GM23338 (cell line): ENCODE results near the gene GRID1. TPM values are rescaled to one million over a fixed set of nuclear protein-coding genes. Genes with fewer than 3 reads are reported as not detected.

Source experiments
- ATAC-seq: fragments of 200-7000 bp; cut with Tn5 transposase; 3 replicates; pipeline ENCODE4 v1.9.1; 2020
- DNase-seq: peaks from one replicate; pipeline ENCODE4 v3.0.0-alpha.2; 2015; ENCODE audit warnings: low spot score
- H2AFZ ChIP-seq: fragments of 200-600 bp; sonication (generic); 2 replicates; pipeline ENCODE4 v1.8.0; 2016; ENCODE audit warnings: antibody characterized with exemption, mild to moderate bottlenecking, moderate library complexity
- H3F3A ChIP-seq: fragments of 200-600 bp; sonication (generic); replicated peaks from 2 replicates; pipeline ENCODE4 v1.8.0; 2017; ENCODE audit warnings: antibody characterized with exemption, mixed run types, low read depth
- H3K27ac ChIP-seq: fragments of 200-600 bp; sonication (generic); 2 replicates; pipeline ENCODE4 v1.6.1; 2016; ENCODE audit warnings: low read depth
- H3K27me3 ChIP-seq: fragments of 200-600 bp; sonication (generic); 2 replicates; pipeline ENCODE4 v1.8.0; 2016; ENCODE audit warnings: mild to moderate bottlenecking, mixed run types, moderate library complexity; ENCODE audit not compliant: insufficient read depth
- H3K36me3 ChIP-seq: fragments of 200-600 bp; sonication (generic); 2 replicates; pipeline ENCODE4 v1.8.0; 2016; ENCODE audit warnings: mild to moderate bottlenecking; ENCODE audit not compliant: insufficient read depth
- H3K4me1 ChIP-seq: fragments of 200-600 bp; sonication (generic); 2 replicates; pipeline ENCODE4 v1.8.0; 2016; ENCODE audit warnings: mild to moderate bottlenecking, moderate library complexity; ENCODE audit not compliant: insufficient read depth
- H3K4me2 ChIP-seq: fragments of 200-600 bp; sonication (generic); 2 replicates; pipeline ENCODE4 v1.7.1; 2017; ENCODE audit warnings: mixed run types
- H3K4me3 ChIP-seq: fragments of 200-600 bp; sonication (generic); 2 replicates; pipeline ENCODE4 v1.6.1; 2016; ENCODE audit warnings: mixed run types
- H3K79me2 ChIP-seq: fragments of 200-600 bp; sonication (generic); replicated peaks from 2 replicates; pipeline ENCODE4 v1.8.0; 2017; ENCODE audit warnings: mild to moderate bottlenecking; ENCODE audit not compliant: insufficient read depth
- H3K9me2 ChIP-seq: fragments of 200-600 bp; sonication (generic); 2 replicates; pipeline ENCODE4 v1.8.0; 2017; ENCODE audit not compliant: insufficient read depth
- H4K20me1 ChIP-seq: fragments of 200-600 bp; sonication (generic); replicated peaks from 2 replicates; pipeline ENCODE4 v1.8.0; 2017; ENCODE audit warnings: mild to moderate bottlenecking; ENCODE audit not compliant: insufficient read depth
- H3K27ac Mint-ChIP-seq: 2 replicates; pipeline ENCODE4 v1.8.0; 2020; ENCODE audit warnings: inconsistent platforms, mild to moderate bottlenecking, moderate library complexity, mixed read lengths
- H3K27me3 Mint-ChIP-seq: 3 replicates; pipeline ENCODE4 v1.8.0; 2022; ENCODE audit warnings: low read depth, mild to moderate bottlenecking, moderate library complexity, mixed read lengths, inconsistent platforms; ENCODE audit not compliant: insufficient read depth, poor library complexity
- H3K36me3 Mint-ChIP-seq: 3 replicates; pipeline ENCODE4 v1.8.0; 2021; ENCODE audit warnings: low read depth, mild to moderate bottlenecking, inconsistent platforms, moderate library complexity, mixed read lengths
- H3K4me1 Mint-ChIP-seq: 3 replicates; pipeline ENCODE4 v1.8.0; 2020; ENCODE audit warnings: mild to moderate bottlenecking, inconsistent platforms, mixed read lengths
- H3K4me3 Mint-ChIP-seq: 3 replicates; pipeline ENCODE4 v1.8.0; 2021; ENCODE audit warnings: moderate library complexity, mild to moderate bottlenecking, inconsistent platforms, mixed read lengths
- H3K9me3 Mint-ChIP-seq: 3 replicates; pipeline ENCODE4 v1.8.0; 2020; ENCODE audit warnings: moderate library complexity, mild to moderate bottlenecking, inconsistent platforms, mixed read lengths
- EZH2phosphoT487 ChIP-seq: fragments of 200-600 bp; sonication (generic); IDR thresholded peaks from one replicate; pipeline ENCODE4 v1.8.1; 2018; ENCODE audit warnings: antibody characterized with exemption; ENCODE audit not compliant: unreplicated experiment
- NANOG ChIP-seq: IDR thresholded peaks from 2 replicates; pipeline ENCODE4 v1.6.1; 2016; ENCODE audit warnings: antibody characterized with exemption, borderline replicate concordance
- POLR2AphosphoS5 ChIP-seq: IDR thresholded peaks from 2 replicates; pipeline ENCODE4 v1.6.1; 2016; ENCODE audit warnings: antibody characterized with exemption, low read depth
- REST ChIP-seq: IDR thresholded peaks from one replicate; pipeline ENCODE4 v1.6.1; 2018; ENCODE audit warnings: antibody characterized with exemption; ENCODE audit not compliant: unreplicated experiment
- STAT1 ChIP-seq: IDR thresholded peaks from one replicate; pipeline ENCODE4 v1.6.1; 2016; ENCODE audit warnings: antibody characterized with exemption; ENCODE audit not compliant: unreplicated experiment
- ZNF114 ChIP-seq: fragments of 250-450 bp; sonication (Bioruptor Pico); IDR thresholded peaks from 2 replicates; pipeline ENCODE4 v1.5.0; 2020; ENCODE audit warnings: mild to moderate bottlenecking, moderate library complexity
- ZNF462 ChIP-seq: fragments of 250-450 bp; sonication (Bioruptor Pico); IDR thresholded peaks from 2 replicates; pipeline ENCODE4 v1.5.0; 2020; ENCODE audit warnings: mild to moderate bottlenecking, moderate library complexity
- polyA plus RNA-seq: library from polyadenylated mRNA; unstranded; fragments of >200 nt; fragmentation: Nextera tagmentation; extraction: Ambion mirVana; gene quantifications from 2 replicates; pipeline ENCODE4 v1.2.1, GENCODE V29; 2016
- total RNA-seq: library from RNA; depleted of rRNA; stranded (reverse); fragments of >200 nt; shearing (Covaris generic); gene quantifications from 2 replicates; pipeline ENCODE4 v1.2.3, GENCODE V29; 2014

GRID1 gene
- total and polyA plus RNA-seq, 2 experiments from 2014 or later, result 0.14 to 0.15 TPM

- Histone ChIP-seq H3F3A (no peaks in the 10 kb centered on the region), H4K20me1 (no peaks in the 10 kb centered on the region), H2AFZ (no peak overlapping the region), H3K4me3 (no peak overlapping the region), H3K27me3 (no peaks in the 10 kb centered on the region), H3K4me2 (no peak overlapping the region), H3K79me2 (no peaks in the 10 kb centered on the region), H3K27ac (no peak overlapping the region), H3K4me1 (peaks cover 5% of the 10 kb centered on the region; the same call in 1 of the 2 replicates), H3K9me2 (no peaks in the 10 kb centered on the region), H3K36me3 (0 out of 2 replicates have a peak, but pooled peaks cover 4% of the 10 kb centered on the region)
- ATAC-seq (no peak; the same call in 2 of the 3 replicates), DNase-seq (peak; percentile 27)
- H3K27me3 Mint-ChIP-seq, result no peaks in the 10 kb centered on the region
- TF ChIP-seq REST (no peak), STAT1 (no peak), EZH2phosphoT487 (no peak), ZNF462 (CRISPR knock-in tag) (no peak), NANOG (no peak), POLR2AphosphoS5 (no peak), ZNF114 (CRISPR knock-in tag) (no peak)
- H3K4me1 Mint-ChIP-seq, result peaks cover 8% of the 10 kb centered on the region; the same call in 2 of the 3 replicates
- peaks cover 80% of the 10 kb centered on the region for H3K9me3 Mint-ChIP-seq
- H3K36me3 Mint-ChIP-seq, result peaks cover 16% of the 10 kb centered on the region; the same call in 2 of the 3 replicates
- no peak overlapping the region for H3K27ac Mint-ChIP-seq
- H3K4me3 Mint-ChIP-seq, result no peak overlapping the region
These were observed 475.1 kb downstream of the GRID1 start for GRCh38 chr10:85891472-85891871.
